Measurements from ENCODE around the gene ST8SIA3. TPM values are rescaled to one million over a fixed set of nuclear protein-coding genes. Genes with fewer than 3 reads are reported as not detected.

The ST8SIA3 gene
- total and polyA plus RNA-seq, 2 donors (not counting 3 experiments of a cell fraction or from before 2014, with no cell fraction given), result not detected

- Histone ChIP-seq H3K79me2 (ENCODE audit: control insufficient read depth, insufficient read depth, low read length) (no peaks in the 10 kb centered on the region), H3K36me3 (ENCODE audit: control insufficient read depth in 2 of 2, extremely low read depth in 1 of 2, insufficient read depth in 2 of 2, low read length in 2 of 2) (no peaks in the 10 kb centered on the region), H3K9me1 (replicated peaks; ENCODE audit: control insufficient read depth, extremely low read depth, insufficient read depth, low read length) (no peaks in the 10 kb centered on the region), H3K4me2 (ENCODE audit: insufficient read depth, low read length) (no peak overlapping the region), H3K4me1 (ENCODE audit: control insufficient read depth, extremely low read depth, insufficient read depth, low read length) (no peaks in the 10 kb centered on the region), H3K9me3 (replicated peaks; ENCODE audit: control insufficient read depth, insufficient read depth, low read length) (no peaks in the 10 kb centered on the region), H3K4me3 (replicated peaks in 1 of 3; ENCODE audit: insufficient read depth in 1 of 3, low read depth in 1 of 3, low read length in 3 of 3) (no peak overlapping the region), H3K9ac (replicated peaks; ENCODE audit: extremely low read depth, insufficient read depth, low read length) (no peak overlapping the region), H4K20me1 (replicated peaks; ENCODE audit: control insufficient read depth, extremely low read depth, insufficient read depth, low read length) (no peaks in the 10 kb centered on the region), H3K27me3 (ENCODE audit: control insufficient read depth in 2 of 2, insufficient read depth in 2 of 2, low read length in 2 of 2) (peaks cover 10 to 11% of the 10 kb centered on the region in 2 experiments), H3K27ac (ENCODE audit: insufficient read depth, low read depth, low read length) (no peak overlapping the region), H2AFZ (ENCODE audit: low read depth, low read length) (no peak overlapping the region)
- dilution Hi-C loops (cut with MboI; ENCODE audit: extremely low pct_ligation_motif_present, low sequenced_read_pairs) (no loop called here), intact Hi-C loops (cut with micrococcal nuclease) (no loop called here)
- ChIA-PET CTCF (no interaction called here), POLR2A (no interaction called here)
- no peak for TF ChIP-seq FOS (IDR thresholded peaks at IDR 0.05; ENCODE audit: borderline replicate concordance, insufficient read depth, low read length)
- TF ChIP-seq POLR2AphosphoS5 (IDR thresholded peaks at IDR 0.05; ENCODE audit: insufficient read depth, low read depth, low read length), result no peak
- TF ChIP-seq GATA2 (IDR thresholded peaks at IDR 0.05; ENCODE audit: insufficient read depth, insufficient read length, low read depth, low read length), result no peak
- TF ChIP-seq JUN (IDR thresholded peaks at IDR 0.05; ENCODE audit: borderline replicate concordance, insufficient read depth, insufficient read length, low read depth), result no peak
- no peak for TF ChIP-seq MAX (IDR thresholded peaks at IDR 0.05; ENCODE audit: insufficient read depth, insufficient read length)
- no peak for TF ChIP-seq CTCF (IDR thresholded peaks at IDR 0.05; ENCODE audit: extremely low read depth in 1 of 2, insufficient read depth in 1 of 2, low read depth in 1 of 2, low read length in 2 of 2)
- no peak for TF ChIP-seq MYC (IDR thresholded peaks at IDR 0.05; ENCODE audit: low read depth, low read length)
- TF ChIP-seq POLR2A (IDR thresholded peaks at IDR 0.05; ENCODE audit: low read depth, low read length), result no peak
- BruUV-seq (replicated peaks), result no TSS peak
- FAIRE-seq (no peak), DNase-seq (ENCODE audit: low read depth, low spot score) (no peak)
These were observed 4.6 kb upstream of the ST8SIA3 start for GRCh38 chr18:57347784-57348183.
